ENCODE results near the gene PARD6G. TPM values are rescaled to one million over a fixed set of nuclear protein-coding genes. Genes with fewer than 3 reads are reported as not detected.
A peak's percentile ranks its signal among the peaks of the same experiment; 100 is the strongest.

PARD6G gene
- total RNA-seq, 1 donor from 2014 or later, result 18.9 TPM

DNA sequence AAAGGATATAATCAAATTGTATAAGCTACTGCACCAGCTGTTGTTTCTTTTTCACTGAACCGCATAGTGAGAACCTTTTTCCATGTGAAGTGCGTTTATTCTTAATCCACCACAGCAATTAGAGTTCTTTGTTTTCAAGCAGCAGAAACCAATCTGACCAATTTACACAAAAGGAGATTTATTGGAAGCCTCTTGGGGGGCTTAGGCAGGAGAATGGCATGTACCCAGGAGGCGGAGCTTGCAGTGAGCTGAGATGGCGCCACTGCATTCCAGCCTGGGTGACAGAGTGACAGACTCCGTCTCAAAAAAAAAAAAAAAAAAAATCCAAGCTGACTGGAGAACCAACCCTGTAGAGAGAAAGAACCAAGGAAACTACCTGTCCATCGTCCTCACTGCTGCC lies 128.2 kb downstream of the PARD6G start:
- TF ChIP-seq, protein P1, sequence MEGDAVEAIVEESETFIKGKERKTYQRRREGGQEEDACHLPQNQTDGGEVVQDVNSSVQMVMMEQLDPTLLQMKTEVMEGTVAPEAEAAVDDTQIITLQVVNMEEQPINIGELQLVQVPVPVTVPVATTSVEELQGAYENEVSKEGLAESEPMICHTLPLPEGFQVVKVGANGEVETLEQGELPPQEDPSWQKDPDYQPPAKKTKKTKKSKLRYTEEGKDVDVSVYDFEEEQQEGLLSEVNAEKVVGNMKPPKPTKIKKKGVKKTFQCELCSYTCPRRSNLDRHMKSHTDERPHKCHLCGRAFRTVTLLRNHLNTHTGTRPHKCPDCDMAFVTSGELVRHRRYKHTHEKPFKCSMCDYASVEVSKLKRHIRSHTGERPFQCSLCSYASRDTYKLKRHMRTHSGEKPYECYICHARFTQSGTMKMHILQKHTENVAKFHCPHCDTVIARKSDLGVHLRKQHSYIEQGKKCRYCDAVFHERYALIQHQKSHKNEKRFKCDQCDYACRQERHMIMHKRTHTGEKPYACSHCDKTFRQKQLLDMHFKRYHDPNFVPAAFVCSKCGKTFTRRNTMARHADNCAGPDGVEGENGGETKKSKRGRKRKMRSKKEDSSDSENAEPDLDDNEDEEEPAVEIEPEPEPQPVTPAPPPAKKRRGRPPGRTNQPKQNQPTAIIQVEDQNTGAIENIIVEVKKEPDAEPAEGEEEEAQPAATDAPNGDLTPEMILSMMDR (IDR thresholded peaks at IDR 0.05), result no peak
- Mint-ChIP-seq H3K27me3 (ENCODE audit: unreplicated experiment) (no peaks in the 10 kb centered on the region), H3K4me1 (ENCODE audit: unreplicated experiment) (peaks cover 7% of the 10 kb centered on the region)

GRCh38 chr18:80115035-80115434 lies 132.3 kb downstream of the PARD6G start:
- Mint-ChIP-seq H3K4me1 (ENCODE audit: unreplicated experiment) (peaks cover 24% of the 10 kb centered on the region), H3K4me3 (ENCODE audit: unreplicated experiment) (no peak overlapping the region), H3K36me3 (ENCODE audit: unreplicated experiment) (peaks cover 18% of the 10 kb centered on the region), H3K9me3 (ENCODE audit: unreplicated experiment) (no peaks in the 10 kb centered on the region), H3K27ac (ENCODE audit: unreplicated experiment) (no peak overlapping the region), H3K27me3 (ENCODE audit: unreplicated experiment) (no peaks in the 10 kb centered on the region)
- TF ChIP-seq, protein P1 (IDR thresholded peaks at IDR 0.05), result no peak
- no peak for DNase-seq (ENCODE audit: extremely low spot score, unreplicated experiment)

More for the DNA sequence above, 128.2 kb downstream of the PARD6G start:
- DNase-seq (ENCODE audit: extremely low spot score, unreplicated experiment), result no peak
- H3K36me3 Mint-ChIP-seq (ENCODE audit: unreplicated experiment), result peaks cover 39% of the 10 kb centered on the region
- H3K9me3 Mint-ChIP-seq (ENCODE audit: unreplicated experiment), result no peaks in the 10 kb centered on the region
- H3K4me3 Mint-ChIP-seq (ENCODE audit: unreplicated experiment), result no peak overlapping the region
- H3K27ac Mint-ChIP-seq (ENCODE audit: unreplicated experiment), result no peak overlapping the region

GRCh38 chr18:80112624-80113248 lies 134.6 kb downstream of the PARD6G start:
- no peaks in the 10 kb centered on the region for H3K9me3 Mint-ChIP-seq (ENCODE audit: unreplicated experiment)
- H3K36me3 Mint-ChIP-seq (ENCODE audit: unreplicated experiment), result peaks cover 10% of the 10 kb centered on the region
- TF ChIP-seq, protein P1 (IDR thresholded peaks at IDR 0.05), result no peak
- no peaks in the 10 kb centered on the region for H3K27me3 Mint-ChIP-seq (ENCODE audit: unreplicated experiment)
- H3K4me3 Mint-ChIP-seq (ENCODE audit: unreplicated experiment), result no peak overlapping the region
- peaks cover 26% of the 10 kb centered on the region for H3K4me1 Mint-ChIP-seq (ENCODE audit: unreplicated experiment)
- no peak for DNase-seq (ENCODE audit: extremely low spot score, unreplicated experiment)
- peak overlapping the region; percentile 24 for H3K27ac Mint-ChIP-seq (ENCODE audit: unreplicated experiment)

DNA sequence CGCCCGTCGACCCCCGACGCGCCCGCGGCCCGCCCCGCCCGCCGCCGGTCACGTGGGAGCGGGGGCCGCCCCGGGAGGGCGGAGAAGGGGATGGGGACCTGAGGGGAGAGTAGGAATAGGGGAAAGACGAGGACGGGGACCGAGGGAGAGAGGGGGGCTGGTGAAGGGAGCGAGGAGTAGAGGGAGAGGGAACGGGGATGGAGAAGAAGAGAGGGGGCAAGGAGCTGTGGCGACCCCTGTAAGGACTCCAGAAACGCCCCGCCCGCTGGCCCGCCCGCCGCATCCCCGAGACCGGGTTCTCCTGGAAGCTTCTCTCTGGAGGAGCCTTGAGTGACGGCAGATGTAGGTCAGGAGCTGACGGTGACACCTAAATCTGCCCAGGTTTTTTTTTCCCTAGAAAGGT lies 137.6 kb downstream of the PARD6G start:
- no peaks in the 10 kb centered on the region for H3K9me3 Mint-ChIP-seq (ENCODE audit: unreplicated experiment)

More for the DNA sequence above, 137.6 kb downstream of the PARD6G start:
- Mint-ChIP-seq H3K36me3 (ENCODE audit: unreplicated experiment) (peaks cover 2% of the 10 kb centered on the region), H3K27ac (ENCODE audit: unreplicated experiment) (peak overlapping the region; percentile 90), H3K27me3 (ENCODE audit: unreplicated experiment) (no peaks in the 10 kb centered on the region), H3K4me1 (ENCODE audit: unreplicated experiment) (peaks cover 24% of the 10 kb centered on the region), H3K4me3 (ENCODE audit: unreplicated experiment) (peak overlapping the region; percentile 85)
- TF ChIP-seq, protein P1 (IDR thresholded peaks at IDR 0.05), result no peak
- DNase-seq (ENCODE audit: extremely low spot score, unreplicated experiment), result peak; percentile 87
